Liver (tissue), 9 donors: ENCODE results near the gene HEATR5A. TPM values are rescaled to one million over a fixed set of nuclear protein-coding genes. Genes with fewer than 3 reads are reported as not detected.

Experiments used
- DNase-seq: peaks from one replicate; pipeline ENCODE4 v3.0.0-alpha.2; 2017; ENCODE audit warnings: low spot score
- H3K27ac ChIP-seq, 2 donors: one replicate each; pipeline ENCODE4 v1.7.0; 2013; ENCODE audit warnings: inconsistent platforms in 2 of 2, low read length in 2 of 2, control low read depth in 1 of 2, low read depth in 1 of 2, mild to moderate bottlenecking in 1 of 2
- H3K27me3 ChIP-seq, 4 donors: one replicate each; pipeline versions ENCODE4 v1.6.1 to v1.7.0; 2013; ENCODE audit warnings: low read length in 3 of 4, inconsistent platforms in 1 of 4, mild to moderate bottlenecking in 1 of 4, moderate library complexity in 1 of 4; ENCODE audit not compliant: control insufficient read depth in 4 of 4, insufficient read depth in 4 of 4
- H3K36me3 ChIP-seq, 4 donors: one replicate each; pipeline versions ENCODE4 v1.6.1 to v1.7.0; 2013; ENCODE audit warnings: low read length in 3 of 4, mild to moderate bottlenecking in 3 of 4, low read depth in 1 of 4, moderate library complexity in 1 of 4; ENCODE audit not compliant: control insufficient read depth in 4 of 4, insufficient read depth in 3 of 4
- H3K4me1 ChIP-seq, 4 donors: one replicate each; pipeline versions ENCODE4 v1.6.1 to v1.7.0; 2013; ENCODE audit warnings: low read length in 3 of 4, mild to moderate bottlenecking in 3 of 4, moderate library complexity in 1 of 4; ENCODE audit not compliant: control insufficient read depth in 4 of 4, insufficient read depth in 4 of 4
- H3K4me3 ChIP-seq, 3 donors: one replicate each; pipeline versions ENCODE4 v1.6.1 to v1.7.0; 2013; ENCODE audit warnings: low read length in 3 of 3, control low read depth in 1 of 3, low read depth in 1 of 3, mild to moderate bottlenecking in 1 of 3
- H3K9ac ChIP-seq, 2 donors: one replicate each; pipeline ENCODE4 v1.7.0; 2013; ENCODE audit warnings: low read length in 2 of 2, mild to moderate bottlenecking in 2 of 2, moderate library complexity in 2 of 2, control low read depth in 1 of 2, low read depth in 1 of 2
- H3K9me3 ChIP-seq, 4 donors: one replicate each; pipeline versions ENCODE4 v1.6.1 to v1.7.0; 2013; ENCODE audit warnings: low read length in 3 of 4; ENCODE audit not compliant: control insufficient read depth in 4 of 4
- ATF3 ChIP-seq: IDR thresholded peaks from 2 replicates; pipeline ENCODE4 v1.6.1; 2016; ENCODE audit warnings: antibody characterized with exemption
- EGR1 ChIP-seq, 2 donors: IDR thresholded peaks; 2 replicates each; pipeline ENCODE4 v1.6.1; 2016 to 2018; ENCODE audit warnings: antibody characterized with exemption in 2 of 2, low read depth in 2 of 2
- FOXA1 ChIP-seq: IDR thresholded peaks from 2 replicates; pipeline ENCODE4 v1.6.1; 2016; ENCODE audit warnings: antibody characterized with exemption
- FOXA2 ChIP-seq: IDR thresholded peaks from 2 replicates; pipeline ENCODE4 v1.6.1; 2016; ENCODE audit warnings: antibody characterized with exemption
- GABPA ChIP-seq, 2 donors: IDR thresholded peaks in 1 of 2; conservative IDR thresholded peaks in 1 of 2; 2 replicates each; pipeline ENCODE4 v1.6.1; 2016; ENCODE audit warnings: antibody characterized with exemption in 2 of 2, mild to moderate bottlenecking in 1 of 2, moderate library complexity in 1 of 2
- HNF4A ChIP-seq, 2 donors: conservative IDR thresholded peaks; 2 replicates each; pipeline ENCODE4 v1.6.1; 2016; ENCODE audit warnings: antibody characterized with exemption in 2 of 2, mild to moderate bottlenecking in 2 of 2
- HNF4G ChIP-seq: IDR thresholded peaks from 2 replicates; pipeline ENCODE4 v1.6.1; 2016; ENCODE audit warnings: antibody characterized with exemption
- JUND ChIP-seq, 2 donors: IDR thresholded peaks; 2 replicates each; pipeline ENCODE4 v1.6.1; 2016; ENCODE audit warnings: antibody characterized with exemption in 2 of 2
- NR2F2 ChIP-seq: IDR thresholded peaks from 2 replicates; pipeline ENCODE4 v1.6.1; 2016; ENCODE audit warnings: antibody characterized with exemption
- RAD21 ChIP-seq, 2 donors: IDR thresholded peaks; 2 replicates each; pipeline ENCODE4 v1.6.1; 2016; ENCODE audit warnings: antibody characterized with exemption in 2 of 2, mild to moderate bottlenecking in 2 of 2
- RXRA ChIP-seq, 2 donors: IDR thresholded peaks; 2 replicates each; pipeline ENCODE4 v1.6.1; 2017 to 2018; ENCODE audit warnings: antibody characterized with exemption in 2 of 2, mild to moderate bottlenecking in 1 of 2
- SP1 ChIP-seq: IDR thresholded peaks from 2 replicates; pipeline ENCODE4 v1.6.1; 2018; ENCODE audit warnings: antibody characterized with exemption, mild to moderate bottlenecking
- TAF1 ChIP-seq: conservative IDR thresholded peaks from 2 replicates; pipeline ENCODE4 v1.6.1; 2016; ENCODE audit warnings: antibody characterized with exemption, mild to moderate bottlenecking
- YY1 ChIP-seq: IDR thresholded peaks from 2 replicates; pipeline ENCODE4 v1.6.1; 2016; ENCODE audit warnings: antibody characterized with exemption, mild to moderate bottlenecking
- ZBTB33 ChIP-seq: IDR thresholded peaks from 2 replicates; pipeline ENCODE4 v1.6.1; 2016; ENCODE audit warnings: antibody characterized with exemption
- WGBS: extraction: QIAGEN DNeasy Blood & Tissue Kit; methylation state at CpG from one replicate; pipeline ENCODE4 v1.1.7; 2013; 5-methylcytosine and 5-hydroxymethylcytosine counted together
- polyA plus RNA-seq, 2 donors: library from polyadenylated mRNA; stranded (reverse) in 1 of 2; unstranded in 1 of 2; fragments of 200-250 nt in 1 of 2; fragments of >200 nt in 1 of 2; fragmentation: Nextera tagmentation in 1 of 2; extraction: Ambion mirVana in 1 of 2; gene quantifications; one replicate each; pipeline versions ENCODE4 v1.2.1 to v1.2.3, GENCODE V29; 2013 to 2015
- total RNA-seq, 2 donors: library from RNA; depleted of rRNA; stranded (reverse); fragments of >200 nt; gene quantifications; one replicate each; pipeline ENCODE4 v1.2.3, GENCODE V29; 2014
- TF ChIP-seq, protein P1 (sequence below): IDR thresholded peaks from 2 replicates; pipeline ENCODE4 v1.6.1; 2016; ENCODE audit warnings: antibody characterized with exemption, mild to moderate bottlenecking
- TF ChIP-seq, protein P2 (sequence below): IDR thresholded peaks from 2 replicates; pipeline ENCODE4 v1.6.1; 2016; ENCODE audit warnings: antibody characterized with exemption
- TF ChIP-seq, protein P3 (sequence below): fragments of 150-350 bp; IDR thresholded peaks from 2 replicates; pipeline ENCODE4 v1.5.1; 2017; ENCODE audit warnings: improper control_type of control experiment, low read depth, low read length; ENCODE audit not compliant: missing input control
- donor health status: healthy.
- donor health status: healthy.
- donor health status: healthy.
- donor health status: healthy.
- donor health status: healthy.

HEATR5A gene
- total and polyA plus RNA-seq, 4 donors, result 7.3 to 22.8 (median 10.1) TPM

- Histone ChIP-seq H3K4me3 (no peak overlapping the region), H3K9ac (no peak overlapping the region), H3K36me3 (no peaks in the 10 kb centered on the region), H3K9me3 (no peaks in the 10 kb centered on the region), H3K4me1 (no peaks in the 10 kb centered on the region), H3K27ac (no peak overlapping the region), H3K27me3 (no peaks in the 10 kb centered on the region)
- DNase-seq, result no peak
- TF ChIP-seq GABPA (IDR thresholded peaks at IDR 0.05 in 1 of 2, conservative IDR thresholded peaks at IDR 0.05 in 1 of 2), result no peak
- no peak for TF ChIP-seq RXRA (IDR thresholded peaks at IDR 0.05)
- TF ChIP-seq TAF1, result no peak
- no peak for TF ChIP-seq EGR1 (IDR thresholded peaks at IDR 0.05; ENCODE audit: low read depth in 2 of 2)
- TF ChIP-seq FOXA1, result no peak
- TF ChIP-seq, protein P1, sequence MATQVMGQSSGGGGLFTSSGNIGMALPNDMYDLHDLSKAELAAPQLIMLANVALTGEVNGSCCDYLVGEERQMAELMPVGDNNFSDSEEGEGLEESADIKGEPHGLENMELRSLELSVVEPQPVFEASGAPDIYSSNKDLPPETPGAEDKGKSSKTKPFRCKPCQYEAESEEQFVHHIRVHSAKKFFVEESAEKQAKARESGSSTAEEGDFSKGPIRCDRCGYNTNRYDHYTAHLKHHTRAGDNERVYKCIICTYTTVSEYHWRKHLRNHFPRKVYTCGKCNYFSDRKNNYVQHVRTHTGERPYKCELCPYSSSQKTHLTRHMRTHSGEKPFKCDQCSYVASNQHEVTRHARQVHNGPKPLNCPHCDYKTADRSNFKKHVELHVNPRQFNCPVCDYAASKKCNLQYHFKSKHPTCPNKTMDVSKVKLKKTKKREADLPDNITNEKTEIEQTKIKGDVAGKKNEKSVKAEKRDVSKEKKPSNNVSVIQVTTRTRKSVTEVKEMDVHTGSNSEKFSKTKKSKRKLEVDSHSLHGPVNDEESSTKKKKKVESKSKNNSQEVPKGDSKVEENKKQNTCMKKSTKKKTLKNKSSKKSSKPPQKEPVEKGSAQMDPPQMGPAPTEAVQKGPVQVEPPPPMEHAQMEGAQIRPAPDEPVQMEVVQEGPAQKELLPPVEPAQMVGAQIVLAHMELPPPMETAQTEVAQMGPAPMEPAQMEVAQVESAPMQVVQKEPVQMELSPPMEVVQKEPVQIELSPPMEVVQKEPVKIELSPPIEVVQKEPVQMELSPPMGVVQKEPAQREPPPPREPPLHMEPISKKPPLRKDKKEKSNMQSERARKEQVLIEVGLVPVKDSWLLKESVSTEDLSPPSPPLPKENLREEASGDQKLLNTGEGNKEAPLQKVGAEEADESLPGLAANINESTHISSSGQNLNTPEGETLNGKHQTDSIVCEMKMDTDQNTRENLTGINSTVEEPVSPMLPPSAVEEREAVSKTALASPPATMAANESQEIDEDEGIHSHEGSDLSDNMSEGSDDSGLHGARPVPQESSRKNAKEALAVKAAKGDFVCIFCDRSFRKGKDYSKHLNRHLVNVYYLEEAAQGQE, result no peak
- TF ChIP-seq, protein P2, sequence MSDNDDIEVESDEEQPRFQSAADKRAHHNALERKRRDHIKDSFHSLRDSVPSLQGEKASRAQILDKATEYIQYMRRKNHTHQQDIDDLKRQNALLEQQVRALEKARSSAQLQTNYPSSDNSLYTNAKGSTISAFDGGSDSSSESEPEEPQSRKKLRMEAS, result no peak
- no peak for TF ChIP-seq HNF4A (conservative IDR thresholded peaks at IDR 0.05)
- TF ChIP-seq, protein P3, sequence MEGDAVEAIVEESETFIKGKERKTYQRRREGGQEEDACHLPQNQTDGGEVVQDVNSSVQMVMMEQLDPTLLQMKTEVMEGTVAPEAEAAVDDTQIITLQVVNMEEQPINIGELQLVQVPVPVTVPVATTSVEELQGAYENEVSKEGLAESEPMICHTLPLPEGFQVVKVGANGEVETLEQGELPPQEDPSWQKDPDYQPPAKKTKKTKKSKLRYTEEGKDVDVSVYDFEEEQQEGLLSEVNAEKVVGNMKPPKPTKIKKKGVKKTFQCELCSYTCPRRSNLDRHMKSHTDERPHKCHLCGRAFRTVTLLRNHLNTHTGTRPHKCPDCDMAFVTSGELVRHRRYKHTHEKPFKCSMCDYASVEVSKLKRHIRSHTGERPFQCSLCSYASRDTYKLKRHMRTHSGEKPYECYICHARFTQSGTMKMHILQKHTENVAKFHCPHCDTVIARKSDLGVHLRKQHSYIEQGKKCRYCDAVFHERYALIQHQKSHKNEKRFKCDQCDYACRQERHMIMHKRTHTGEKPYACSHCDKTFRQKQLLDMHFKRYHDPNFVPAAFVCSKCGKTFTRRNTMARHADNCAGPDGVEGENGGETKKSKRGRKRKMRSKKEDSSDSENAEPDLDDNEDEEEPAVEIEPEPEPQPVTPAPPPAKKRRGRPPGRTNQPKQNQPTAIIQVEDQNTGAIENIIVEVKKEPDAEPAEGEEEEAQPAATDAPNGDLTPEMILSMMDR, result no peak
- no peak for TF ChIP-seq ZBTB33
- TF ChIP-seq JUND (IDR thresholded peaks at IDR 0.05), result no peak
- TF ChIP-seq FOXA2, result no peak
- no peak for TF ChIP-seq RAD21 (IDR thresholded peaks at IDR 0.05)
- no peak for TF ChIP-seq NR2F2
- TF ChIP-seq HNF4G, result no peak
- TF ChIP-seq SP1, result no peak
Observed at GRCh38 chr14:31440280-31440679, 19.9 kb upstream of the HEATR5A start.

GRCh38 chr14:31439561-31439960 lies 19.2 kb upstream of the HEATR5A start:
- Histone ChIP-seq H3K27me3 (no peaks in the 10 kb centered on the region), H3K4me1 (no peaks in the 10 kb centered on the region), H3K4me3 (no peak overlapping the region), H3K9ac (no peak overlapping the region), H3K36me3 (no peaks in the 10 kb centered on the region), H3K9me3 (no peaks in the 10 kb centered on the region), H3K27ac (no peak overlapping the region)
- DNase-seq, result no peak
- 92% methylated on average over 2 of the region's 2 CpGs for WGBS
- TF ChIP-seq RXRA (IDR thresholded peaks at IDR 0.05), result no peak
- TF ChIP-seq JUND (IDR thresholded peaks at IDR 0.05), result no peak
- TF ChIP-seq, protein P3, result no peak
- TF ChIP-seq TAF1, result no peak
- TF ChIP-seq, protein P2, result no peak
- no peak for TF ChIP-seq GABPA (IDR thresholded peaks at IDR 0.05 in 1 of 2, conservative IDR thresholded peaks at IDR 0.05 in 1 of 2)
- no peak for TF ChIP-seq FOXA1
- TF ChIP-seq, protein P1, result no peak
- TF ChIP-seq ATF3, result no peak
- no peak for TF ChIP-seq HNF4A (conservative IDR thresholded peaks at IDR 0.05)
- TF ChIP-seq RAD21 (IDR thresholded peaks at IDR 0.05), result no peak
- TF ChIP-seq YY1, result no peak
